BJ (cell line): ENCODE data around the gene SERPINA7. TPM values are rescaled to one million over a fixed set of nuclear protein-coding genes. Genes with fewer than 3 reads are reported as not detected.
"Not testable (repeated sequence)": the region's sequence is repeated elsewhere in the genome, so short reads cannot be mapped to it uniquely, and the experiment has no call there.

Experiments used
- CTCF ChIA-PET: fragments of 350-600 bp; formaldehyde crosslinking; extraction: SDS; loops from one replicate; lab custom pipeline; 2021; ENCODE audit warnings: antibody characterized with exemption, inconsistent platforms; lab: Yijun Ruan, JAX
- POLR2A ChIA-PET: fragments of 300-600 bp; sonication (Branson Sonifier 250); formaldehyde crosslinking; extraction: SDS; loops from one replicate; lab custom pipeline; 2021; ENCODE audit warnings: antibody characterized with exemption; lab: Charles Lee
- DNase-seq: peaks from one replicate; pipeline ENCODE4 v3.0.0-alpha.2; 2011; ENCODE audit warnings: low read depth
- H3K27me3 ChIP-seq: 2 replicates; pipeline ENCODE4 v1.6.0; 2011; ENCODE audit warnings: low read length; ENCODE audit not compliant: control insufficient read depth, insufficient read depth
- H3K36me3 ChIP-seq: 2 replicates; pipeline ENCODE4 v1.5.1; 2011; ENCODE audit warnings: low read length; ENCODE audit not compliant: control insufficient read depth, insufficient read depth
- H3K4me3 ChIP-seq: 2 replicates; pipeline ENCODE4 v1.5.1; 2011; ENCODE audit warnings: low read depth, mild to moderate bottlenecking, control low read depth, low read length
- polyA plus RNA-seq: library from polyadenylated mRNA; depleted of rRNA; stranded (reverse); fragments of >200 nt; gene quantifications from 2 replicates; pipeline ENCODE4 v1.2.3, GENCODE V29; 2011; rRNA removed
- TF ChIP-seq, protein P1 (sequence below): IDR thresholded peaks from 2 replicates; pipeline ENCODE4 v1.5.1; 2011; ENCODE audit warnings: low read depth, mild to moderate bottlenecking, control low read depth, inconsistent platforms, low read length, moderate library complexity; ENCODE audit not compliant: insufficient read depth

Gene SERPINA7
- polyA plus RNA-seq, 1 experiment: not detected

DNA sequence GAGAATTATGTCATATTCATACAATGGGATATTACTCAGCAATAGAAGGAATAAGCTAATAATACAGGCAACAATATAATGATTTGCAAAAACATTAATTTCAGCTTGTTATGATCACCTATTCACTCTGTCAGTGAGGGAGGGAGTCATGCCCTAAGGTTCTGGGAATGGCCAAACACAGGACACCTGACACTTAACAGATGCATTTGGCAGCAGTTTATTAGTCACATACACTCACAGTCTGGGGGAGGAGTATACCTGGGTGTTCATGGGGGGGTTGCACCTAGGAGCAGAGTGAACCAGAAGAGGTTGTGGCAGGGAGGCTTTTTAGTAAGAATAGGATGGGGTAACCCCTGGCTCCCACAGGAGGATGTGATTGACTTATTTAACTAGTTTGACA is 38.3 kb downstream of the SERPINA7 start:
- POLR2A ChIA-PET: no interaction called here
- H3K27me3 ChIP-seq: no peaks in the 10 kb centered on the region
- DNase-seq: no peak
- TF ChIP-seq, protein P1, sequence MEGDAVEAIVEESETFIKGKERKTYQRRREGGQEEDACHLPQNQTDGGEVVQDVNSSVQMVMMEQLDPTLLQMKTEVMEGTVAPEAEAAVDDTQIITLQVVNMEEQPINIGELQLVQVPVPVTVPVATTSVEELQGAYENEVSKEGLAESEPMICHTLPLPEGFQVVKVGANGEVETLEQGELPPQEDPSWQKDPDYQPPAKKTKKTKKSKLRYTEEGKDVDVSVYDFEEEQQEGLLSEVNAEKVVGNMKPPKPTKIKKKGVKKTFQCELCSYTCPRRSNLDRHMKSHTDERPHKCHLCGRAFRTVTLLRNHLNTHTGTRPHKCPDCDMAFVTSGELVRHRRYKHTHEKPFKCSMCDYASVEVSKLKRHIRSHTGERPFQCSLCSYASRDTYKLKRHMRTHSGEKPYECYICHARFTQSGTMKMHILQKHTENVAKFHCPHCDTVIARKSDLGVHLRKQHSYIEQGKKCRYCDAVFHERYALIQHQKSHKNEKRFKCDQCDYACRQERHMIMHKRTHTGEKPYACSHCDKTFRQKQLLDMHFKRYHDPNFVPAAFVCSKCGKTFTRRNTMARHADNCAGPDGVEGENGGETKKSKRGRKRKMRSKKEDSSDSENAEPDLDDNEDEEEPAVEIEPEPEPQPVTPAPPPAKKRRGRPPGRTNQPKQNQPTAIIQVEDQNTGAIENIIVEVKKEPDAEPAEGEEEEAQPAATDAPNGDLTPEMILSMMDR: no peak
- CTCF ChIA-PET: no interaction called here
- H3K36me3 ChIP-seq: no peaks in the 10 kb centered on the region
- no peak overlapping the region for H3K4me3 ChIP-seq

DNA sequence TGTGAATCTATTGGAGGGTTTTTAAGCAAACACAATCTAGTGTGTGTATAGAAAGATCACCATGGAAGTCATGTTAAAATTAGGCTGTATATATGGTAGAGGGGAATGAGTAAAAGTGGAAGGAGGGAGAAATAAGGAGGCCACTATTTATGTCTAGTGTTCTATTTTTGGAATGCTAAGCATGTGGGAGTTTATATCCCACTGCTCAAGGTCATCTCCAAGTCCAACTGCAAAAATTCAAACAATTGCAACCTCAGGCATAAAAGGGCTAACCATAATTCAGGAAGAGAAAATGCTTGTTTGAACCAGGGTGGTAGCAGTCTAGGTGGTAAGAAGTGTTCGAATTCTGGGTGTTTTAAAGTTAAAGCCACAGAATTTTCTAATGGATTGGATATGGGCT is 39.2 kb downstream of the SERPINA7 start:
- H3K4me3 ChIP-seq: no peak overlapping the region
- CTCF ChIA-PET: no interaction called here
- DNase-seq: no peak
- POLR2A ChIA-PET: no interaction called here
- H3K36me3 ChIP-seq: no peaks in the 10 kb centered on the region
- H3K27me3 ChIP-seq: no peaks in the 10 kb centered on the region
- TF ChIP-seq, protein P1: no peak

DNA sequence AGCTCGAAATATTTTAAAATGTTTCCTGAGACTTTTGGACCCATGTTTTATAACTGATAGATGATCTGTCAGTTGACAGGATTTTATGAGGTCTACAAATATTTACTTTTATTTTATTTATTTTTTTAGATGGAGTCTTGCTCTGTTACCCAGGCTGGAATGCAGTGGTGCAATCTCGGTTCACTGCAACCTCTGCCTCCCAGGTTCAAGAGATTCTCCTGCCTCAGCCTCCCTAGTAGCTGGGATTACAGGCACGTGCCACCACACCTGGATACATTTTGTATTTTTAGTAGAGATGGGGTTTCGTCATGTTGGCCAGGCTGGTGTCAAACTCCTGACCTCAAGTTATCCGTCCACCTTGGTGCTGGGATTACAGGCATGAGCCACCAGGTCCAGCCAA is 50.0 kb downstream of the SERPINA7 start:
- H3K36me3 ChIP-seq, CTCF ChIA-PET, DNase-seq, POLR2A ChIA-PET, H3K4me3 ChIP-seq, H3K27me3 ChIP-seq: not testable (repeated sequence)

Other genes starting within 250 kb of the SERPINA7 start
- gene NRK, start 216.2 kb downstream of the SERPINA7 start, polyA plus RNA-seq: 0.16 and 0.31 TPM in 2 replicates
- gene PWWP3B, start 129.6 kb upstream of the SERPINA7 start, polyA plus RNA-seq: not detected in 2 replicates